NCI-H82 (cell line): ENCODE measurements around the gene CFP.

Source experiments
- DNase-seq: peaks from one replicate; lab custom pipeline; 2025; lab: John Stamatoyannopoulos, UW

The CFP gene

DNA sequence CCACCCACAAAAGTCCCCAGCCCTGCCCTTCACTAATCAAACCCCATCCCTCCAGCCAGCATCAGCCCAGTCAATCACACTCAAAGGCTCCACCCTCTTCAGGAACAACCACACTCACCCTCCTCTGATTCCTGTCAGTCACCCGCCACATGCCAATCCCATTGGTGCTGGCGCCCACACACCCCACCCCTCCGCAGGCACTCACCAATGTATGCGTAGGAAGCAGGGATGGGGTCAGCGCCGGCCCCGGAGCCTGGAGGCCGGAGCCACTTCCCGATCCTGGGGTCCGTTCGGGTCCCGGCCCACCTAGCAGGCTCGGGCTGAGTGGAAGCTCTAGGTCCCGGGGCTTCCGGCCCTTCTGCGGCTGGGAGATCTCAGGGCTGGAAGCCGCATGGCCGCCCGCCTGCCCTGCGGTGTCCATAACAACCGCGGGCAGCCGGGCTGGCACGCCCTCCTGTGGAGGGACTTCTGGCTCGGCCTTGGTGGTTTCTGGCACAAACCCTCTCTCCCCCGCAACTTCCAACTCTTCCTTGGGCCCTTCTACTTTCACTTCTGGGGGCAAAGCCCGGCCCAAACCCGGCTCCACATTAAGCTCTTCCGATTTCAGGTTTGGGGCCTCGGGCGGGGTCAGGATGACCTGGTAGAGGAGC lies 7.9 kb upstream of the CFP start:
- DNase-seq: peak; percentile 3

DNA sequence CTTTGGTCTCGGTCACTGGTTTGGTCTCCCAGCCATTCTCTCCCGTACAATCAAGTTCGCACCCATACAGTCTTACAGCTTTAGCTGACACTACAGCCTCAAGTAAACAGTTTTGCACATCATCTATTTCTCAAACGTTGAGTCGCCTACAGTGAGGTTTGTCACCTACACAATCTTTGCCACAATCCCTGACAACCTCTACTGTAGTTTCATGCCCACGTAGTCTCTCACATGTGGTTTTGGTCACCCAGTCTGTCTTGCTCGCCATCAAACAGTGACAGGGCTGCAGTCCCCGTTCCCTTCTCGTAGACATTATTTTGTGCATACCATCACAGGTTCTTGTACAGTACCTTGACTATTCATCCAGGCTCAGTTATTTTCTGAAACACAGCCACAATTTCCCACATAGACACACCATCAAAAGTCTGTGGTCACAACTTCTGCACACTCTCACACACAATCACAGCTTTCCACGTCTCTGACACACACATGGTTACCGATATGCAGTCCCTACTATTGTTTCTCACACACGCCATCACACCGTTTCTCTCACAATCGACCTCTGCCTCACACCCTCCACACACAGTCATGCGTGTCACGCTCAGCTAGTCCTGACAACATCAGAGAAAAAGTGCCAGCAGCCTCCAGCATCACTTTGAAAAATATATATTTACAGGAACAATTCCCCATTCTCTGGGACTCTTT lies 5.3 kb upstream of the CFP start:
- DNase-seq: no peak

DNA sequence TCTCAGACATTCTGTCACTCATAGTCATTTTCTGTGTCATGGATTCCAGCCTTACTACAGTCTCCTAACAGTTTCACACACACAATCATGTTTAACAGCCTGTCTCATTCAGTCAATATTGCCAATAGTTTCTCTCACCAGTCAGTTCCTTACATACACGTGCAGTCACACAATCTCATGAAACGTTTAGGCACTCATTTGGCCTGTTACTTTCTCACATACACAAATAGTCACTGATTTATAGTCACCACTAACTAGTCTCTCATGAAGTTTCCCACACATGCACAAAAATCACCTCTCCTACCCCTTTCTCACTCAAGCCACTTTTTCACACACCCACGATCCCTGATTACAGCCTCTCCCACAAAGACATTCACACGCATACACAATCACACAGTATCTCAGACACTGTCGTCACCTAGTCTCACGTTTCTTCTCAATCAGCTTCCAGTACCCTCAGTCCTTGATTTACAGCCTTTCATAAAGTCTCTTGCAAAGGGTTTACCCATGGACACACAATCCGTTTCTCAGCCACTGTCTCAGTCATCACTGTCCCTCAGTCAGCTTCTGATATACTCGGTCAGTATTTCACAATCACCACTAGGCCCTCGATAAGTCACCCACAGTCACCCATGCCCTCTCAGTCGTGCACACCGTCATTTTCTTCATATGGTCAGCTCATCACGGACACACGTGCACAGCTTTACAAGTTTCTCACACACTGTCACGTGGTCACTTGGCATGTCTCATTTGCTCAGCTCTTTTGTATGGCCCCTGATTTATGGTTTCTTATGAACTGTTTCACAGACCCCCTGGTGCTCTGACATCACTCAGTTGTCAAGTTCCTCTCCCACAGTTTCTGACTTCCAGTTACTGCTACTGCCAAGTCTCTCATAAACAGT lies 4.2 kb upstream of the CFP start:
- DNase-seq: no peak

DNA sequence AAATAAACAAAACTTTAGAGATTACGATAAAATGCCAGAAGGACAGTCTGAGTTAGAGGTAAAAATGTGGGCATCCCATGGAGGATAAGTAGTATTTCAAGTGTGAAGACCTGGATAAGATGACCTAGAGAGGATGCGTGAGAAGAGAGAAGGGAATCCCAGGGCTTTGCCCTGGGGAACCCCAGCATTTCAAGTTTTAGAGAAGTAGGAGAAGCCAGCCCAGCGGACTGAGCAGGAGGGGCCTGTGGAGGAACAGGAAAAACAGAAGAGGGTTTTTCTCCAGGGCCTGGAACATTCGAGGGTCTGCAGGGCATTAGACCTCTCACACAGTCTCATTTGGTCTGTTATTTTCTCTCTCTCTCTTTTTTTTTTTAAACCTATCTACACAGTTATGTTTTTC lies 2.9 kb upstream of the CFP start:
- DNase-seq: no peak

DNA sequence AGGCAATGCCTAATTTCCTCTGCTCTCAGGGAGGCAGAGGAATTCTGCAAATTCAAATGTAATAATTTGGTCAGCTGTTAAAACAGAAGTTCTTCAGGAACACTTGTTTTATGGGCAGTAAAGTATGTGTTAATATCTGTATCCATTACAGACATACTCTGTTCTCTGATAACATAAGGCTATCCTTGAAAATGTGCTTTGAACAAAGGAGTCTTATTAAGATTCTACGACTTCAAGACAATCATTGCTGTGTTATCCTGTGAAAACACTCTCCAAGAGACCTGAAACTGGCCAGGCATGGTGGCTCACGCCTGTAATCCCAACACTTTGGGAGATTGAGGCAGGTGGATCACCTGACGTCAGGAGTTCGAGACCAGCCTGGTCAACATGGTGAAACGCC lies 1.9 kb upstream of the CFP start:
- no peak for DNase-seq

DNA sequence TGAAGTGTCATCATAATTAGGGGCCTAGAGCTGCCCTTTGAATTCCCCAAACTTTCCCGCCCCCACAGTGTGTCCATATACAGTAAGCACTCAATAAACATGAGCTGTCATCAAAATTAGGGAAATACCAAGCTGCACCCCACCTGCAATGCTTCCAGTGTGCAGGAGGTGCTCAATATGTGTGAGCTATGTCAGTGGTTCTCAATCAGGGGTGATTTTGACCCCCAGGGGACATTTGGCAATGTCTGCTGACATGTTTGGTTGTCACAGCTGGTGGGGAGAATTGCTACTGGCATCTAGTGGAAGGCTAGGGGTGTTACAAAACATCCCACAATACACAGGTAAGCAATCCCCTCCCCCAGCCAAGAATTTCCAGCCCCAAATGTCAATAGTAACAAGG lies 748 bp downstream of the CFP start:
- peak; percentile 3 for DNase-seq

DNA sequence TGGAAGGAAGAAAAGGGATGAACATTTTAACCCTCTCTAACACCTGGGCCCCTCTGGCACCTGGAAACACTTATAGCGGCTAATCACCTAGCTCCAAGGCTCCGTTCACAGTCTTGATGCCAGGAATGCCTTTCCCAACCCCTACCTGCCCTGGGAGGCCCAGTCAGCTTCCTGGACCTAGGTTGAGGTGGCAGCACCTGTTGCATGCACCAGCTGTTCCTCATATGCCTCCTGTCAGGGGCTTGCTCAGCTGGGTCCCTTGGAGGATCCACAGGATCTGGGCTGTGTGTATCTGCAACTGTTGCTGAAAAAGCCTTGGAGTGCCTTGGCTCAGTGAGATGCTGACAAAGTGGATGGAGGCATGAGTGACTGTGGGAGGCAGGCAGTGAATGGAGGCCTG lies 4.4 kb downstream of the CFP start:
- peak; percentile 36 for DNase-seq

DNA sequence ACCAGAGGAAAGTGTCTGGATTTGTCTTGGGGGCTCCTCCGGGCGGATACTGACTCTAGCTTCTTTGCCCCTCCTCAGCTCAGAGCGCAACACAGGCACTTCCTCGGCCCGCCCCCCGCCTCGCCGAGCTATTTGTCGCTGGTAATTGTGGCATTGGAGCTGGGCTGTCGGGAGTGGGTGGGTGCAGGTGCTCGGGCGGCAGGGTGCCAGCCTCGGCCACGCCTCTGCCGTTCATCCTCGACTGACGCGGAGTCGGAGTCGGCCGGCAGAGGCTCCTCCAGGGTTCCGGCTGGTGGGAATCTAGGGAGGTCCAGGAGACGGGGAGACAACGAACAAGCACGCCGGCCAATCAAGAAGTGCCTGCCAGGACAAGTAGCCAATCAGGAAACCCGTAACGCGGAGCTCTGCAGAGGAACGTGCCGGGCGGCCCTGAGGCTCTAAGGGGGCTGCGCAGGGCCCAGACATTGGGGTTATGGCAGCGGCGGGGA lies 6.1 kb downstream of the CFP start:
- peak; percentile 92 for DNase-seq

DNA sequence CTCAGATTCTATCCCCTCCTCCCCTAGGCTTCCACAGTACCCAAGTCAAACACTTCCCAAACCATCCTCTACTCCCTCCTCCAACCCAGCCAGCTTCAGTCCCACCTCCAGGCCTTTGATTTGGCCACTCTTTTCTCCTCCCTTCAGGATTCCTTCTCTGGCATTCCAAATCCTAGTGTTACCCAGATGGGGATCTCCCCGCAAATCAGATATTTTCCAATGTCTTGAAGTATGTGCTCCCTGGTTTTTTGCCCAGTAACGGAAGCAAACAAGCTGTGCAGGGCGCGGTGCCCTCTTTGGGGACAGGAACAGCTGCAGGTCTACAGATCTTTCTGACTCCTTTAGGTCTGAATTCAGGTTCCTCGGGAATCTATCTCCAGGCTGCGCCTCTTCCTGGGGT lies 7.9 kb downstream of the CFP start:
- DNase-seq: no peak

DNA sequence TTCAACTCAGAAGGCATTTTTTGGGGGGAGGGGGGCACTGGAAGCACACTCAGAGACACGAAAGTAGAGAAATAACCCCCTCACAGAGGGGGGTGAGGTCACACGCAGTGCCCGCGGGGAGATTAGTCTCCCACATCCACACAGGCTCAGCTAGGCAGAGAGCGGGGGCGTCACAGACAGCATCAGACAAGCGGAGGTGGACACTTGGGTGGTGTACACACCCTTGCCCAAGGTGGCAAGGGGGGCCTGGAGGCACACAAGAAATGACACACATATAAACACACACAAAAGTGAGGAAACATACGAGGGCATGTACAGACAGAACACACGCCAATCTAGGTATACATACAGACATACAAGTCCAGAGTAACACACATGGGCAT lies 9.4 kb downstream of the CFP start:
- DNase-seq: no peak

DNA sequence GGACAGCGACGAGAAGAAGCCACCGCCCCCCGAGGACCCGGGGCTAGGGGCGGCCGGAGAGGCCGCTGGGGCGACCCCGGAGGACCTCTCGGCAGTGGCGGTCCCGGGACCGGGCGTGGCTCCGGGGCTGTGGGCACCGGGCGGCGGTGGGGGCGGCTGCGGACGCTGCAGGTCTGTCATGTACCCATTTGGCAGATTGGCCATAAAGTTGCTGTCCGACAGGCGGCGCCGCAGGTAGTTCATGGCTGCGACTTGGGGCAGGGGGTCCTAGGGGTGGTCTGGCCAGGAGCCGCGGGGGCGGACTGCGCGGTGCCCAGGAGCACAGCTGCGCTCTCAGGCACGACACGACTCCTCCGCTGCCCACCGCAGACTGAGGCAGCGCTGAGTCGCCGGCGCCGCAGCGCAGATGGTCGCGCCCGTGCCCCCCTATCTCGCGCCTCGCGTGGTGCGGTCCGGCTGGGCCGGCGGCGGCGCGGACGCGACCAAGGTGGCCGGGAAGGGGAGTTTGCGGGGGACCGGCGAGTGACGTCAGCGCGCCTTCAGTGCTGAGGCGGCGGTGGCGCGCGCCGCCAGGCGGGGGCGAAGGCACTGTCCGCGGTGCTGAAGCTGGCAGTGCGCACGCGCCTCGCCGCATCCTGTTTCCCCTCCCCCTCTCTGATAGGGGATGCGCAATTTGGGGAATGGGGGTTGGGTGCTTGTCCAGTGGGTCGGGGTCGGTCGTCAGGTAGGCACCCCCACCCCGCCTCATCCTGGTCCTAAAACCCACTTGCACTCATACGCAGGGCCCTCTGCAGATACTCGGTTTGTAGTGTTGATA lies 10.0 kb downstream of the CFP start, which contains the start of gene SYN1:
SYN1 (minus strand) TSS at position 372 of the 817 bp plus-strand sequence; CDS start at position 243, 129 bp downstream.
- DNase-seq: peak; percentile 90

DNA sequence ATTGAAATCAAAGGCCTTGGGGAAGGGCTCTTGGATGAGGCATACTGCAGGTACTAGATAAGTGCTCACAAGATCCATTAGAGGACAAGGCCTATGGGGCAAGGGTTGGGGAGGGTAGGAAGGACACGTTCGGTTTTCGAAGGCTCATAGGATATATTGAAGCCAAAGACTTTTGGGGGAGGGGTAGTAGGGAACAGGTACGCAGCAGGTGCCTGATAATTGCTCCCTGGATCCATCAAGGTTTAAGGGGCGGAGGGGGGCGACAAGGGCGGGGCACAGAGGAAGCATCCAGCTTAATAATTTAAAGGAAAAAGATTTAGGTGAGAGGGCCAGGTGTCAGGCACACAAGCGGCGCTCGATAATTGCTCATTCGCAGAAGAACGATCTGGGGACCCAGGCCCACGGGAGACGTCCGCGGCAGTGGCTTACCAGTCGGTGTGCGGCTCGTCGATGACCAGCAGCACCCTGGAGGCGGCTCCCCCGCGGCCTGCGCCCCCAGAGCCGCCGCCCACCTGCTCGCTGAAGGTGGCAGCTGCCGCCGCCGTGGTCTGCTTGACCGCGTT lies 10.7 kb downstream of the CFP start:
- DNase-seq: no peak

DNA sequence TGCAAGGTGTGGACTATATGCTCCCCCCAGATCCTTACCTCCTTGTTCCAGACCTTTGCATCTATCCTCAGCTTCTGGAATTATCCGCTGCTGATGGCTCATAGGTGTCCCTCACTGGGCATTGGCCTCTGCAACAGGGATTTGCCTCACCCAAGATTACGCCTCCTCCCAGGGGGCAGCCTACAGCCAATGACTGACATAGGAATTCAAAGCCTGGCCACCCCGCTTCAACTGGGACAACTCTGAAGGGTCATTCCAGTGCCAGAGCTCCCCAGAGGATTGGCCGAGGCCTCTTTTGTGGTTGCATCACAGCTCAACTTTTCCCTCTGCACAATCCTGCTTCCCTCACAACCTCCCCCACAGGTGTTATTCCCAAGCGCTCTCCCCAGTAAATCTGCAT lies 15.1 kb downstream of the CFP start:
- DNase-seq: no peak

DNA sequence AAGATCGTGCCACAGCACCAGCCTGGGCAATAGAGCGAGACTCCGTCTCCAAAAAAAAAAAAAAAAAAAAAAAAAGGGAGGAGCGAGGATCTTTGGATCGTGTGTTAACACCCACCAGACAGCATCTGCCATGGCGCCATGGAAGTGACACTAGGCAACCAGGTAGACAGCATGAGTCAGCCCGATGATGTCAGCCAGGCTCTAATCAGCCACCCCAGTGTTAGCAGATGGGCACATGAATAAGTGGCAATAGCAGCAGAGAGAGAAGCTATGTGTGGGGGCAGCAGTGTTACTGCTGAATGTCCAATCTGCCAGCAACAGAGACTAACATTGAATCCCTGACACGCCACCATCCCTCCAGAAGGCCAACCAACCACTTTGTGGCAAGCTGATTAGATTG lies 16.6 kb downstream of the CFP start:
- DNase-seq: peak; percentile 20

DNA sequence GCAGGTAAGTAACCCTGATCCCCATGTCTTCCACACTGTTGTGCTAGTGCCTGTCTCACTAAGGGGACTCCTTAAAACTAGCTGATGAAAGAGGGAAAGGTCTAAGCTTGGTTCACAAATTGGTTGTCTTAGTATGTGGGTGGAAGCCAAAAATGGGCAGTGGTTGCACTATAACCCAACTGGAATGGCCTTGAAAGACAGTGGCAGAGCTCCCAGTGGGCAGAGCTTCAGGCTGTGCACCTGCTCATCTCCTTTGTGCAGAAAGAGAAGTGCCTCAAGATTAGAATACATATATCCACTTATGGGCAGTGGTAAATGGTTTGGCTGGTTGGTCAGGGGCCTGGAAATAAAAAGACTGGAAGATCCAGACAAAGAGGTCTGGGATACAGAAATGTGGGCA lies 17.3 kb downstream of the CFP start:
- DNase-seq: no peak

DNA sequence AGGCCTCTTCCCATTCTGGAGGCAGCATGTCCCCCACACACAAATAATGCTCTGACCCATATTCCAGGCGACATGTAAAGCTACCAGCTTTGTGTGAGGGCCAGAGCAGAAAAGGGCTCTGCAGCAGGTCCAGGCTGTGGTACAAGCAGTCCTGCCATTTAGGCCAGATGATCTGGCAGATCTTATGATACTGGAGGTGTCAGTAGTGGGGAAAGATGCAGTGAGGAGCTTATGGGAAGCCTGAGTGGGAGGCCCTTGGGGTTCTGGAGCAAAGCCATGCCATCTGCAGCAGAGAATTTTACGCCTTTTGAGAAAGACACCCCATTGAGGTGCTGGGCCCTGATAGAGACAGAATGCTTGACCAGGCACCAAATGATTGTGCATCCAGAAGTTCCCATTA lies 17.8 kb downstream of the CFP start:
- no peak for DNase-seq

DNA sequence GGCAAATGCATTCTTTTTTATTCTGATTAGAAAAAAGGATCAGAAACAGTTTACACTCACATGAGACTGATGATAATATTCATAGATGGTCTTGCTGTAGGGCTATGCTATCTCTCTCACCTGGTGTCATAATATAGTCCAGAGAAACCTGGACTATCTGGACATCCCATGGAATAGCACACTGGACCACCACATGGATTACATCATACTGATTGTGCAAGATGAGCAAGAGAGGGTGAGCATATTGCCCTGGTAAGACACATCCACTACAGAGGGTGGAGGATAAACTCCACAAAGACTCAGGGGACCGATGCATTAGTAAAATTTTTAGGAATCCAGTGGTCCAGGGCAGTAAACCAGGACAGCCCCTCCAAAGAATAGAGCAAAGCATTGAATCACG lies 18.2 kb downstream of the CFP start:
- no peak for DNase-seq

DNA sequence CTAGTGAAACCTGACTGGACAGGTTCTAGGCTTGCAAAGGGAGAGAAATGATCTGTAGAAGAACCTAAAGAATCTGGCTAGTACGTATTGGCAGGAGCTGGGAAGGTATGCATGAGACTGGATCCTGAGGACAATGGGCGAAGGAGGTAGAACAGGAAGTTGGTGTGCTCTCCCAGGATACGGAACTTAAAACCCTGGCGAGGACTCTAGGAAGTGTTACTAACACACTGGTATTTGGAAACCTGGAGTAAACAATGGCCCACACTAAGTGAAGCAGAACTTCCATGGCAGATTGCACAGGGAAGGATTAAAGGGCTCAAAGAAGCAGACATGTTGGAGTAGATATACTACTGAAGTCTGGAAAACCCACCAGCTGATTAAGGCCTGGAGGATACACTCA lies 19.2 kb downstream of the CFP start:
- no peak for DNase-seq

DNA sequence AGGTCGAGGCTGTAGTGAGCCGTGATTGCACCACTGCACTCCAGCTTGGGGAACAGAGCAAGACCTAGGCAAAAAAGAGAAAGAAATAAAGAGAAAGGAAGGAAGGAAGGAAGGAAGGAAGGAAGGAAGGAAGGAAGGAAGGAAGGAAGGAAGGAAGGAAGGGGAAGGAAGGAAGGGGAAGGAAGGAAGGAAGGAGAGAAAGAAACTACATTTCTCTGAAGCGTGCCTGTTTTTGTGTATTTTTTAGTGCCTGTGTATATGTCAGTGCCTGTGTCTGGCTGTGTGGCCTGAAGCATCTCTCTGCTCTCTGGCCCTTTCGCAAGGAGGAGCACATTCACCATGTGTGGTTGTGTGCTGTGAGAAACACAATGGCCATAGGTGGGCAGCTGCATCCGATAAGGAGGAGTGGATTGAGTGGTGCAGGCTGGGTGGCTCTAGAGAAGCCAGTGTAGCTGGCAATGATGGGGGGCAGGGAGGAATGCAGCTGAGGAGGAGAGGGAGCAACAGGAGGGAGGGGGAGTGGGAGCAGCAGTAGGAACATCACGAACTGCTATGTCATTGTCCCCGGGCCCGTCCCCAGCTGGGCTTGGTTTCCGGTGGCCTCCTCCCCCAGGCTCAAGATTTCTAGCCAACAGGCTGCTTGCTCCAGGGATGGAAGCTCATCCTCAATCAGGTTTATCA lies 21.5 kb downstream of the CFP start:
- DNase-seq: no peak

DNA sequence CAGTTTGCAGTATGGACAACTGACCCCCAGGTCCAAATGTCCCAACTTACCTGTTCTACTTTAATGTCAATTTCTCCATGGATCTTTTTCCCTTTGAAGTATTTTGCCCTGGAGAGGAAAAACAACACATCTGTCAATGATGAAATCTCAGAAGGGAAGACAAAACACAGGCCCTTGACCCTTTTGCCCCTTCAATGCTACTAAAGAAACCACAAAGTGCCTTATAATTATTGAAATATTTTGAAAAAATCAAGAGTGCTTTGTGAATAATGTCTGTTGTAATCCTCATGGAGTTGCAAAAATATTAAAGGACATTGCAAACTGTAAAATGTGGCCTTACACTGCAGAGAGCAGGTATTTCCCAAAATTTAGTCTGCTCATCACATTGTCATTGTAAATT lies 22.6 kb downstream of the CFP start:
- no peak for DNase-seq

DNA sequence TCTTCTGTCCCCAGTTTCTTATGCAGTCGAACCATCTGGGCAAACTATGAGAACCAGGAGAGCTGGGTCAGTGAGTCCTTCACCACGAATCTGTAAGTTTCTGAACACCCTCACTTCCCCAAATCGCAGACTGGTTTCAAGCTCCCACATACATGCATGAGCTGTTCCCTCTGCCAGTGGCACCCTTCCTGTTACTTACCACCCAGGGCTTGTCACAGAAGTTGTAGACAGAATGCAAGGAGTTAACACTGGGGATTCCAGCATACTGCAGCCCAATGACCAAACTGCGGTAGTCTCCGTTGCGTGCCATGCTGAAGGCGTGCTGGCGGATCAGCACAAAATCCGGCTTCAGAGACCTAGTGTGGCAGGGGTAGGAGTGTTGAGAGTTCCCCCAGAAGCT lies 24.7 kb downstream of the CFP start:
- no peak for DNase-seq
